ENCODE measurements around the gene MTHFD2L.

The MTHFD2L gene

GRCh38 chr4:74111990-74112389 lies 45.9 kb upstream of the MTHFD2L start:
- TF ChIP-seq CTCF (IDR thresholded peaks at IDR 0.05; ENCODE audit: extremely low read depth, missing control alignments), result no peak

GRCh38 chr4:74112399-74113105 lies 45.4 kb upstream of the MTHFD2L start:
- TF ChIP-seq CTCF (IDR thresholded peaks at IDR 0.05; ENCODE audit: extremely low read depth, missing control alignments), result no peak
- DNase-seq (ENCODE audit: low spot score), result no peak

More at GRCh38 chr4:74111990-74112389, 45.9 kb upstream of the MTHFD2L start:
- no peak for DNase-seq (ENCODE audit: low spot score)

DNA sequence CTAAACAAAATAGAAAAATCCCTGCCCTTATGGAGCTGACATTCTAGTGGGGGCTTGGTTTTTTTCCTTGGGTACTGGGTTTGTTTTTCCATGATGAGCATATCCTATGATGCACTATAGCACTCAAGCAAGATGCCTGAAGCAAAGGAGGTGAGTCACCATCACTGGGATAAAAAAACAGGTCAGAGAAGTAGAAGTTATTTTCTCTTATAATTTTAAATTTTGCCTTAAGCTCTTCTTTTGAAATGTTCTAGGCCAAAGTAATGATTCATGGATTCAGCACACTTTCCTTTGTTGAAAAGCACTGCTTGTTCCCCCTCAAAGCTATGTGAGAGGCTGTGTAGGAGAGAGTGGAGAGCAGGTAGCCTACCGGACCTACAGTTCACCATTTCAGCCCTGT lies 43.7 kb upstream of the MTHFD2L start:
- TF ChIP-seq CTCF (IDR thresholded peaks at IDR 0.05; ENCODE audit: extremely low read depth, missing control alignments), result no peak
- no peak for DNase-seq (ENCODE audit: low spot score)

- TF ChIP-seq CTCF (IDR thresholded peaks at IDR 0.05; ENCODE audit: extremely low read depth, missing control alignments), result no peak
- DNase-seq (ENCODE audit: low spot score), result no peak
Measured at GRCh38 chr4:74117024-74117534, 40.8 kb upstream of the MTHFD2L start.

GRCh38 chr4:74118600-74119338 lies 39.1 kb upstream of the MTHFD2L start:
- no peak for TF ChIP-seq CTCF (IDR thresholded peaks at IDR 0.05; ENCODE audit: extremely low read depth, missing control alignments)
- DNase-seq (ENCODE audit: low spot score), result no peak

GRCh38 chr4:74120086-74120485 lies 37.8 kb upstream of the MTHFD2L start:
- DNase-seq (ENCODE audit: low spot score), result no peak
- no peak for TF ChIP-seq CTCF (IDR thresholded peaks at IDR 0.05; ENCODE audit: extremely low read depth, missing control alignments)

Measured in GM20000 (cell line).